ENCODE results near the gene PDPR.
"Not testable (repeated sequence)": the region's sequence is repeated elsewhere in the genome, so short reads cannot be mapped to it uniquely, and the experiment has no call there.

PDPR gene

DNA sequence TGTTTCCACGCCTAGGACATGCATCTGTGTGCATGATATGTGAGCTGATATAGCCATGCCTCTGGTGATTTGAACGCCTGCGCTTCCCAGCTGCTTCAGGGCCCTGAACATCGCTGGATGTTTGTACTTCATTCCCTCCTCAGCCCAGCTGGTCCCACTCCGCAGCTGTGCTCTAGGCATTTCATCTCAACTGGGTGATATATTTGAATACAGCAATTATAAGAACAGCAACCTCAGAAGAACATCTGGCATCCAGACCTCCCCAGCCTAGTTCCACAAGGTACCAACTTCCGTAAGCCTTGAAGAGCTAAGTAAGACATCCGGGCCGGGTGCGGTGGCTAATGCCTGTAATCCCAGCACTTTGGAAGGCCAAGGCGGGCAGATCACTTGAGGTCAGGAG, 52.6 kb downstream of the PDPR start:
- not testable (repeated sequence) for H4K12ac ChIP-seq (ENCODE audit: low read depth, low read length); H3K18ac ChIP-seq (ENCODE audit: low read length); H3K79me1 ChIP-seq (ENCODE audit: low read length); H3K4me1 ChIP-seq (ENCODE audit: control insufficient read depth in 1 of 2, insufficient read depth in 2 of 2, low read length in 2 of 2); H3K79me2 ChIP-seq (ENCODE audit: control insufficient read depth, insufficient read depth, low read length, poor library complexity); H3K4ac ChIP-seq (ENCODE audit: low read depth, low read length); H3K23ac ChIP-seq (ENCODE audit: low read length); H3K36me3 ChIP-seq (ENCODE audit: control insufficient read depth in 1 of 2, insufficient read depth in 2 of 2, low read length in 2 of 2); H2BK120ac ChIP-seq (ENCODE audit: insufficient read depth, low read length, poor library complexity); H2AFZ ChIP-seq (ENCODE audit: insufficient read depth, low read length, poor library complexity); H3K14ac ChIP-seq (ENCODE audit: low read length); H2BK12ac ChIP-seq (ENCODE audit: low read length); H3K9me3 ChIP-seq (ENCODE audit: insufficient read depth, low read depth, low read length); H2AK5ac ChIP-seq (ENCODE audit: low read length); H2BK5ac ChIP-seq (ENCODE audit: low read depth, low read length, poor library complexity); H3K27ac ChIP-seq (ENCODE audit: low read depth, low read length); H4K8ac ChIP-seq (ENCODE audit: low read depth, low read length); H3K27me3 ChIP-seq (ENCODE audit: insufficient read depth, low read length); H3K4me2 ChIP-seq (ENCODE audit: low read length); H3K9ac ChIP-seq (ENCODE audit: low read length); H4K91ac ChIP-seq (ENCODE audit: low read depth, low read length); H3K4me3 ChIP-seq (ENCODE audit: low read depth, low read length); DNase-seq
- WGBS (ENCODE audit: extremely low coverage, insufficient coverage, insufficient read length): no CpG with 5 or more reads among the region's 10 CpGs

DNA sequence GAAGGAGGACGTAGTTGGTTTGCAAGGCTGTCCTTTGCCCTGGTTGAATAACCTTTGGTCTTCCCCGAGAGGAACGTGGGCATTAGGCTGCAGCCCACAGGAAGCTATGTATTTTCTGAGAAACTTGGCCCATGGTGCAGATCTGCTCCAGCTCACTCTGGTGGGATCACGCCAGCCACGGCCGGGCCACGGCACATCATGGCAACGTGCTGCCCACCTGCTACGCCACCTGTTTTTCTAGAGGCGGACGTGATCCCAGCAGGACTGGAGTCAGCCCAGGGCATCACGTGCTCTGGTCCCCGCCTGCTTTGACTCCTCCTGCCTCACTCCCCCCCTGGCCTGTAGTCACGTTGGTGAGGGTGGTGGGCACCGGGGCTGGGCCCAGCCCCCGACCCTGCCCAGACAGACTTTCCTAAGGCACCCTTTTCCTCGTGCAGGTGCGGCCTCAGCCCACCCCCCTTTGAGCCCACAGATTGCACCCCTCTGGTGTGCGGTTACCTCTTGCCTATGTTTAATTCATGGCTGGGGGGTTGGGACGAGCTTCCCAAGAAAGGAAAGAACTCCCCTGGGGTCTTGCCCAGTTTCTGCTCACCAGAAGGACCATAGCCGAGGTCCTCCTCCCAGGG, 59.2 kb downstream of the PDPR start, which contains the start of gene CLEC18C:
Gene CLEC18C, plus strand, starts transcription at position 576 of the 626 bp plus-strand sequence. CDS start 492 bp downstream, outside the sequence.
- no CpG with 5 or more reads among the region's 21 CpGs for WGBS (ENCODE audit: extremely low coverage, insufficient coverage, insufficient read length)
- H2AFZ ChIP-seq (ENCODE audit: insufficient read depth, low read length, poor library complexity); H3K18ac ChIP-seq (ENCODE audit: low read length); H3K14ac ChIP-seq (ENCODE audit: low read length); H3K9ac ChIP-seq (ENCODE audit: low read length); H3K4me2 ChIP-seq (ENCODE audit: low read length); H2BK120ac ChIP-seq (ENCODE audit: insufficient read depth, low read length, poor library complexity); H3K4me3 ChIP-seq (ENCODE audit: low read depth, low read length); H3K27me3 ChIP-seq (ENCODE audit: insufficient read depth, low read length); H2BK12ac ChIP-seq (ENCODE audit: low read length); H3K9me3 ChIP-seq (ENCODE audit: insufficient read depth, low read depth, low read length); H3K36me3 ChIP-seq (ENCODE audit: control insufficient read depth in 1 of 2, insufficient read depth in 2 of 2, low read length in 2 of 2); H4K8ac ChIP-seq (ENCODE audit: low read depth, low read length); DNase-seq; H3K79me1 ChIP-seq (ENCODE audit: low read length); H2AK5ac ChIP-seq (ENCODE audit: low read length); H3K4ac ChIP-seq (ENCODE audit: low read depth, low read length); H4K12ac ChIP-seq (ENCODE audit: low read depth, low read length); H2BK5ac ChIP-seq (ENCODE audit: low read depth, low read length, poor library complexity); H3K27ac ChIP-seq (ENCODE audit: low read depth, low read length); H3K79me2 ChIP-seq (ENCODE audit: control insufficient read depth, insufficient read depth, low read length, poor library complexity); H4K91ac ChIP-seq (ENCODE audit: low read depth, low read length); H3K4me1 ChIP-seq (ENCODE audit: control insufficient read depth in 1 of 2, insufficient read depth in 2 of 2, low read length in 2 of 2); H3K23ac ChIP-seq (ENCODE audit: low read length): not testable (repeated sequence)

- WGBS (ENCODE audit: extremely low coverage, insufficient coverage, insufficient read length): no CpG with 5 or more reads among the region's 15 CpGs
- not testable (repeated sequence) for H4K8ac ChIP-seq (ENCODE audit: low read depth, low read length)
These were observed 59.8 kb downstream of the PDPR start for GRCh38 chr16:70173916-70174315.

DNA sequence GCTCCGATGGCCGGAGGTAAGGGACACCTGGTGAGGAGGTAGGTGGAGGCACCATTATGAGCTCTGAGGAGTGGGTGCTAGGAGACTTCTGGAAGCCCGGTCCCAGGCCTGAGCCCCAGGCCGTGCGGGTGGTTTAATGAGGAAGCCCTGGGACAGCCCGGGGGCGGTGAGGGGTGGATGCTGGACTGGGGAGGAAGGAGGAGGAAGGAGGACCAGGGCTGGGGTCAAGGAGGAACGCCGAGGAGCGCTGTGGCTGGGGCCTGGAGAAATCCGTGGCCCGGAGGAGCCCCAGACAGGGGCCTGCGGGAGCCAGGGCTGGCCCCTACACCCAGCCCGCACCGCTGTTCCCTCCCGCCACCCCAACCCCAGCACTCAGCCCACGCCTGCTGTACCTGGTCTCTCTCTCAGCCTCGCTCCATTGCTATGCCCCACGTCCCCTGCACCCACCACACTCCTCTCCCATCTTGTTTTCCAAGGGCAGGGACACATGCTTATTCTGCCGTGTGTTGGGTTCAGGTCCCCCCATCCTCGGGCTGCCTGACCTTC, 60.3 kb downstream of the PDPR start:
- not testable (repeated sequence) for H3K4ac ChIP-seq (ENCODE audit: low read depth, low read length); DNase-seq; H3K18ac ChIP-seq (ENCODE audit: low read length); H3K14ac ChIP-seq (ENCODE audit: low read length); H3K36me3 ChIP-seq (ENCODE audit: control insufficient read depth in 1 of 2, insufficient read depth in 2 of 2, low read length in 2 of 2); H2BK120ac ChIP-seq (ENCODE audit: insufficient read depth, low read length, poor library complexity); H3K4me1 ChIP-seq (ENCODE audit: control insufficient read depth in 1 of 2, insufficient read depth in 2 of 2, low read length in 2 of 2); H3K27ac ChIP-seq (ENCODE audit: low read depth, low read length); H3K9ac ChIP-seq (ENCODE audit: low read length); H4K12ac ChIP-seq (ENCODE audit: low read depth, low read length); H3K4me3 ChIP-seq (ENCODE audit: low read depth, low read length); H2BK12ac ChIP-seq (ENCODE audit: low read length); H3K27me3 ChIP-seq (ENCODE audit: insufficient read depth, low read length); H2BK5ac ChIP-seq (ENCODE audit: low read depth, low read length, poor library complexity); H2AFZ ChIP-seq (ENCODE audit: insufficient read depth, low read length, poor library complexity); H3K4me2 ChIP-seq (ENCODE audit: low read length); H3K79me1 ChIP-seq (ENCODE audit: low read length); H3K23ac ChIP-seq (ENCODE audit: low read length); H3K79me2 ChIP-seq (ENCODE audit: control insufficient read depth, insufficient read depth, low read length, poor library complexity); H4K91ac ChIP-seq (ENCODE audit: low read depth, low read length); H2AK5ac ChIP-seq (ENCODE audit: low read length); H4K8ac ChIP-seq (ENCODE audit: low read depth, low read length); H3K9me3 ChIP-seq (ENCODE audit: insufficient read depth, low read depth, low read length)
- WGBS (ENCODE audit: extremely low coverage, insufficient coverage, insufficient read length): no CpG with 5 or more reads among the region's 21 CpGs

More at GRCh38 chr16:70173916-70174315, 59.8 kb downstream of the PDPR start:
- not testable (repeated sequence) for H3K36me3 ChIP-seq (ENCODE audit: control insufficient read depth in 1 of 2, insufficient read depth in 2 of 2, low read length in 2 of 2); H2BK5ac ChIP-seq (ENCODE audit: low read depth, low read length, poor library complexity); H4K12ac ChIP-seq (ENCODE audit: low read depth, low read length); H3K4ac ChIP-seq (ENCODE audit: low read depth, low read length); H3K4me3 ChIP-seq (ENCODE audit: low read depth, low read length); H3K9me3 ChIP-seq (ENCODE audit: insufficient read depth, low read depth, low read length); H2AFZ ChIP-seq (ENCODE audit: insufficient read depth, low read length, poor library complexity); H3K27ac ChIP-seq (ENCODE audit: low read depth, low read length); H3K14ac ChIP-seq (ENCODE audit: low read length); H4K91ac ChIP-seq (ENCODE audit: low read depth, low read length); H2AK5ac ChIP-seq (ENCODE audit: low read length); H3K27me3 ChIP-seq (ENCODE audit: insufficient read depth, low read length); H3K18ac ChIP-seq (ENCODE audit: low read length); H2BK12ac ChIP-seq (ENCODE audit: low read length); H3K79me2 ChIP-seq (ENCODE audit: control insufficient read depth, insufficient read depth, low read length, poor library complexity); H3K9ac ChIP-seq (ENCODE audit: low read length); H3K79me1 ChIP-seq (ENCODE audit: low read length); DNase-seq; H2BK120ac ChIP-seq (ENCODE audit: insufficient read depth, low read length, poor library complexity); H3K4me1 ChIP-seq (ENCODE audit: control insufficient read depth in 1 of 2, insufficient read depth in 2 of 2, low read length in 2 of 2); H3K4me2 ChIP-seq (ENCODE audit: low read length); H3K23ac ChIP-seq (ENCODE audit: low read length)
